GM21423 (cell line): ENCODE measurements around the gene APLP2.
"Not testable (repeated sequence)": the region's sequence is repeated elsewhere in the genome, so short reads cannot be mapped to it uniquely, and the experiment has no call there.

Source experiments
- ATAC-seq: cut with Tn5 transposase; IDR thresholded peaks from one replicate; pipeline ENCODE4 v1.9.1; 2021; ENCODE audit warnings: mild to moderate bottlenecking, moderate library complexity; ENCODE audit not compliant: unreplicated experiment

Gene APLP2

GRCh38 chr11:130069659-130070108 is at the start of gene APLP2:
TSS of gene APLP2 (plus strand) at chr11:130069894. CDS start at chr11:130069978, 84 bp downstream.
- peak; percentile 96 for ATAC-seq

GRCh38 chr11:130020323-130020722 is 49.4 kb upstream of the APLP2 start:
- ATAC-seq = no peak

- not testable (repeated sequence) for ATAC-seq
Measured at GRCh38 chr11:130021606-130022005, 48.1 kb upstream of the APLP2 start.

GRCh38 chr11:130022799-130023198 is 46.9 kb upstream of the APLP2 start:
- peak; percentile 12 for ATAC-seq

GRCh38 chr11:130023204-130023603 is 46.5 kb upstream of the APLP2 start:
- ATAC-seq = peak; percentile 99

- no peak for ATAC-seq
Measured at GRCh38 chr11:130024361-130024760, 45.3 kb upstream of the APLP2 start.

- ATAC-seq = no peak
Measured at GRCh38 chr11:130025371-130025770, 44.3 kb upstream of the APLP2 start.

GRCh38 chr11:130029137-130029536 is 40.6 kb upstream of the APLP2 start:
- ATAC-seq = peak; percentile 79

GRCh38 chr11:130031056-130031455 is 38.6 kb upstream of the APLP2 start:
- no peak for ATAC-seq

GRCh38 chr11:130031945-130032344 is 37.7 kb upstream of the APLP2 start:
- no peak for ATAC-seq

GRCh38 chr11:130032931-130033330 is 36.8 kb upstream of the APLP2 start:
- ATAC-seq = no peak

- ATAC-seq = no peak
Measured at GRCh38 chr11:130034236-130034635, 35.5 kb upstream of the APLP2 start.

GRCh38 chr11:130037058-130037457 is 32.6 kb upstream of the APLP2 start:
- no peak for ATAC-seq

GRCh38 chr11:130037881-130038585 is 31.7 kb upstream of the APLP2 start:
- no peak for ATAC-seq

- ATAC-seq = no peak
Measured at GRCh38 chr11:130040281-130040940, 29.3 kb upstream of the APLP2 start.

- no peak for ATAC-seq
Measured at GRCh38 chr11:130042093-130042591, 27.6 kb upstream of the APLP2 start.

GRCh38 chr11:130043575-130043974 is 26.1 kb upstream of the APLP2 start:
- ATAC-seq = no peak

GRCh38 chr11:130047141-130047540 is 22.6 kb upstream of the APLP2 start:
- ATAC-seq = no peak

GRCh38 chr11:130049328-130049771 is 20.3 kb upstream of the APLP2 start:
- no peak for ATAC-seq

GRCh38 chr11:130050257-130050656 is 19.4 kb upstream of the APLP2 start:
- ATAC-seq = no peak

- ATAC-seq = no peak
Measured at GRCh38 chr11:130051082-130051481, 18.6 kb upstream of the APLP2 start.

GRCh38 chr11:130052567-130052966 is 17.1 kb upstream of the APLP2 start:
- no peak for ATAC-seq
